NCI-H526 treated with DMSO at 0.1 percent for 48 hours (cell line): ENCODE measurements around the gene STK11IP.

Experiments used
- DNase-seq: peaks from one replicate; lab custom pipeline; 2025; lab: John Stamatoyannopoulos, UW

Gene STK11IP

GRCh38 chr2:219562049-219563020, 35.3 kb upstream of the STK11IP start:
- DNase-seq = peak; percentile 77

- DNase-seq = no peak
Measured at GRCh38 chr2:219563271-219563928, 34.3 kb upstream of the STK11IP start.

- DNase-seq = no peak
Measured at GRCh38 chr2:219565130-219566080, 32.3 kb upstream of the STK11IP start.

GRCh38 chr2:219566640-219567039, 31.0 kb upstream of the STK11IP start:
- no peak for DNase-seq

- no peak for DNase-seq
Measured at GRCh38 chr2:219567131-219567530, 30.5 kb upstream of the STK11IP start.

- no peak for DNase-seq
Measured at GRCh38 chr2:219567791-219568361, 29.8 kb upstream of the STK11IP start.

- DNase-seq = no peak
Measured at GRCh38 chr2:219569041-219569440, 28.6 kb upstream of the STK11IP start.

- no peak for DNase-seq
Measured at GRCh38 chr2:219569635-219570034, 28.0 kb upstream of the STK11IP start.

GRCh38 chr2:219570194-219570923, 27.3 kb upstream of the STK11IP start:
- peak; percentile 12 for DNase-seq

GRCh38 chr2:219570924-219571310, 26.7 kb upstream of the STK11IP start:
- DNase-seq = no peak

GRCh38 chr2:219571311-219572236, 26.1 kb upstream of the STK11IP start, which contains the start of gene OBSL1:
Gene OBSL1 (minus strand): TSS chr2:219571539. CDS start chr2:219571232, 307 bp downstream.
- DNase-seq = peak; percentile 56

- DNase-seq = no peak
Measured at GRCh38 chr2:219572237-219573001, 25.2 kb upstream of the STK11IP start, which contains the start of gene INHA. Gene INHA (plus strand): TSS chr2:219572310. CDS start chr2:219572375, 65 bp downstream.

GRCh38 chr2:219573166-219573565, 24.5 kb upstream of the STK11IP start:
- DNase-seq = peak; percentile 28

GRCh38 chr2:219574484-219575311, 23.0 kb upstream of the STK11IP start:
- no peak for DNase-seq

- no peak for DNase-seq
Measured at GRCh38 chr2:219575566-219576504, 21.8 kb upstream of the STK11IP start.

- DNase-seq = peak; percentile 78
Measured at GRCh38 chr2:219576505-219577388, 20.9 kb upstream of the STK11IP start.
